Measurements from ENCODE around the gene UBALD1.

GRCh38 chr16:4624827-4625559 lies 10.3 kb upstream of the UBALD1 start:
- peak; percentile 95 to 97 for TF ChIP-seq POLR2A (IDR thresholded peaks at IDR 0.05)
- TF ChIP-seq, protein P1, sequence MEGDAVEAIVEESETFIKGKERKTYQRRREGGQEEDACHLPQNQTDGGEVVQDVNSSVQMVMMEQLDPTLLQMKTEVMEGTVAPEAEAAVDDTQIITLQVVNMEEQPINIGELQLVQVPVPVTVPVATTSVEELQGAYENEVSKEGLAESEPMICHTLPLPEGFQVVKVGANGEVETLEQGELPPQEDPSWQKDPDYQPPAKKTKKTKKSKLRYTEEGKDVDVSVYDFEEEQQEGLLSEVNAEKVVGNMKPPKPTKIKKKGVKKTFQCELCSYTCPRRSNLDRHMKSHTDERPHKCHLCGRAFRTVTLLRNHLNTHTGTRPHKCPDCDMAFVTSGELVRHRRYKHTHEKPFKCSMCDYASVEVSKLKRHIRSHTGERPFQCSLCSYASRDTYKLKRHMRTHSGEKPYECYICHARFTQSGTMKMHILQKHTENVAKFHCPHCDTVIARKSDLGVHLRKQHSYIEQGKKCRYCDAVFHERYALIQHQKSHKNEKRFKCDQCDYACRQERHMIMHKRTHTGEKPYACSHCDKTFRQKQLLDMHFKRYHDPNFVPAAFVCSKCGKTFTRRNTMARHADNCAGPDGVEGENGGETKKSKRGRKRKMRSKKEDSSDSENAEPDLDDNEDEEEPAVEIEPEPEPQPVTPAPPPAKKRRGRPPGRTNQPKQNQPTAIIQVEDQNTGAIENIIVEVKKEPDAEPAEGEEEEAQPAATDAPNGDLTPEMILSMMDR (IDR thresholded peaks at IDR 0.05) = no peak
- TF ChIP-seq POLR2AphosphoS5 (IDR thresholded peaks at IDR 0.05) = peak; percentile 75
- TF ChIP-seq EP300 (IDR thresholded peaks at IDR 0.05) = no peak

Measured in gastroesophageal sphincter (tissue), 3 donors.